Measurements from ENCODE around the gene SNX2. TPM values are rescaled to one million over a fixed set of nuclear protein-coding genes. Genes with fewer than 3 reads are reported as not detected.
"Not testable (repeated sequence)": the region's sequence is repeated elsewhere in the genome, so short reads cannot be mapped to it uniquely, and the experiment has no call there.

The SNX2 gene
- total RNA-seq, 1 donor from 2014 or later = 120 TPM

DNA sequence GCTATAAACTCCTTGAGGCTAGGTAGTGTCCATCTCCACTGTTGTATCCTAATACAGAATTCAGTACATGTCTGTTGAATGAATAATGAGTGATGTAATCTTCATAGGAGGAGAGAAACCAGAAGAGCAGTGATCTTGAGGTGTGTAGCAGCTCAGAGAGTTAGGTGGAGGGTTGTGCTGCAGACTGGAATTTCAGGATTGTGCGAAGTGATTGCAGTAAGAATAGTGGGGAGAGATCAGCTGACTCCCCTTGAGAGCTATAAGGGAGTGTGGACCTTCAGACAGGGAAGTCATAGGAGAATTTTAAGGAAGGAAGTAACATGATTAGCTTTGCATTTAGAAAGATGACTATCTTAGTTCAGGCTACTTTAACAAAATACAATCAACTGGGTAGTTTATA is 74.9 kb downstream of the SNX2 start:
- Histone ChIP-seq H3K36me3 (no peaks in the 10 kb centered on the region), H3K4me1 (peaks cover 41% of the 10 kb centered on the region), H3K27ac (peak overlapping the region; percentile 37), H3K9me3 (no peaks in the 10 kb centered on the region), H3K4me3 (no peak overlapping the region), H3K27me3 (ENCODE audit: low read depth) (no peaks in the 10 kb centered on the region)
- intact Hi-C loops (cut with DNase I) = no loop called here
- peak; percentile 57 to 70 for ATAC-seq
- DNase-seq = no peak
- TF ChIP-seq, protein P1, sequence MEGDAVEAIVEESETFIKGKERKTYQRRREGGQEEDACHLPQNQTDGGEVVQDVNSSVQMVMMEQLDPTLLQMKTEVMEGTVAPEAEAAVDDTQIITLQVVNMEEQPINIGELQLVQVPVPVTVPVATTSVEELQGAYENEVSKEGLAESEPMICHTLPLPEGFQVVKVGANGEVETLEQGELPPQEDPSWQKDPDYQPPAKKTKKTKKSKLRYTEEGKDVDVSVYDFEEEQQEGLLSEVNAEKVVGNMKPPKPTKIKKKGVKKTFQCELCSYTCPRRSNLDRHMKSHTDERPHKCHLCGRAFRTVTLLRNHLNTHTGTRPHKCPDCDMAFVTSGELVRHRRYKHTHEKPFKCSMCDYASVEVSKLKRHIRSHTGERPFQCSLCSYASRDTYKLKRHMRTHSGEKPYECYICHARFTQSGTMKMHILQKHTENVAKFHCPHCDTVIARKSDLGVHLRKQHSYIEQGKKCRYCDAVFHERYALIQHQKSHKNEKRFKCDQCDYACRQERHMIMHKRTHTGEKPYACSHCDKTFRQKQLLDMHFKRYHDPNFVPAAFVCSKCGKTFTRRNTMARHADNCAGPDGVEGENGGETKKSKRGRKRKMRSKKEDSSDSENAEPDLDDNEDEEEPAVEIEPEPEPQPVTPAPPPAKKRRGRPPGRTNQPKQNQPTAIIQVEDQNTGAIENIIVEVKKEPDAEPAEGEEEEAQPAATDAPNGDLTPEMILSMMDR (IDR thresholded peaks at IDR 0.05) = no peak

DNA sequence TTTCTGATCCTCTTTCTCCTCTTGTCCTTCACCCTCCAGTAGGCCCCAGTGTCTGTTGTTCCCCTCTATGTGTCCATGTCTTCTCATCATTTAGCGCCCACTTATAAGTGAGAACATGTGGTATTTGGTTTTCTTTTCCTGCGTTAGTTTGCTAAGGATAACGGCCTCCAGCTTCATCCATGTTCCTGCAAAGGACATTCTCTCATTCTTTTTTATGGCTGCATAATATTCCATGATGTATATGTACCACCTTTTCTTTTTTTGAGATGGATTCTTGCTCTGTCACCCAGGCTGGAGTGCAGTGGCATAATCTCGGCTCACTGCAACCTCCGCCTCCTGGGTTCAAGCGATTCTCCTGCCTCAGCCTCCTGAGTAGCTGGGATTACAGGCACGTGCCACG is 82.7 kb downstream of the SNX2 start:
- H3K27me3 ChIP-seq (ENCODE audit: low read depth); H3K36me3 ChIP-seq; H3K9me3 ChIP-seq; H3K27ac ChIP-seq; DNase-seq; H3K4me3 ChIP-seq; H3K4me1 ChIP-seq; intact Hi-C loops (cut with DNase I); ATAC-seq: not testable (repeated sequence)

- H3K36me3 ChIP-seq = no peaks in the 10 kb centered on the region
- no peak for DNase-seq
- no peak for ATAC-seq
- H3K9me3 ChIP-seq = no peaks in the 10 kb centered on the region
- intact Hi-C loops (cut with DNase I) = no loop called here
- no peaks in the 10 kb centered on the region for H3K4me1 ChIP-seq
- no peaks in the 10 kb centered on the region for H3K27me3 ChIP-seq (ENCODE audit: low read depth)
- no peak overlapping the region for H3K27ac ChIP-seq
- no peak overlapping the region for H3K4me3 ChIP-seq
- TF ChIP-seq, protein P1 (IDR thresholded peaks at IDR 0.05) = no peak
Measured at GRCh38 chr5:122858451-122858850, 83.6 kb downstream of the SNX2 start.

DNA sequence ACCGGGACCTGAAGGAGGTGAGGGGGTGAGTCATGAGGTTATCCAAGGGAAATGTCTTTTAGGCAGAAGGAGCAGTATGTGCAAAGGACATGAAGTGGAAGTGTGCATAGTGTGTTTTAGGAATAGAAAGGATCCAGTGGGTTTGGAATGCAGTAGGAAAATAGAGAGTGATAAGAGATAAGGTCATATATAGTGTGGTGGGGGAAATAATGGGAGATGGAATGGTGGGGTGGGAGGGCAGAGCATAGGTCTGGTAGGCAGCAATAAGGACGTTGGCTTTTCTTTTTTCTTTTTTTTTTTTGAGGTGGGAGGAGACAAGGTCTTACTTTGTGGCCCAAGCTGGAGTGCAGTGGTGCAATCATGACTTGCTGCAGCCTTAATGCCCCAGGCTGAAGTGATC is 88.4 kb downstream of the SNX2 start:
- intact Hi-C loops (cut with DNase I) = no loop called here
- TF ChIP-seq, protein P1 (IDR thresholded peaks at IDR 0.05) = no peak
- no peaks in the 10 kb centered on the region for H3K4me1 ChIP-seq
- ATAC-seq = no peak
- H3K27me3 ChIP-seq (ENCODE audit: low read depth) = no peaks in the 10 kb centered on the region
- DNase-seq = no peak
- no peaks in the 10 kb centered on the region for H3K9me3 ChIP-seq
- no peak overlapping the region for H3K4me3 ChIP-seq
- H3K36me3 ChIP-seq = no peaks in the 10 kb centered on the region
- H3K27ac ChIP-seq = no peak overlapping the region

DNA sequence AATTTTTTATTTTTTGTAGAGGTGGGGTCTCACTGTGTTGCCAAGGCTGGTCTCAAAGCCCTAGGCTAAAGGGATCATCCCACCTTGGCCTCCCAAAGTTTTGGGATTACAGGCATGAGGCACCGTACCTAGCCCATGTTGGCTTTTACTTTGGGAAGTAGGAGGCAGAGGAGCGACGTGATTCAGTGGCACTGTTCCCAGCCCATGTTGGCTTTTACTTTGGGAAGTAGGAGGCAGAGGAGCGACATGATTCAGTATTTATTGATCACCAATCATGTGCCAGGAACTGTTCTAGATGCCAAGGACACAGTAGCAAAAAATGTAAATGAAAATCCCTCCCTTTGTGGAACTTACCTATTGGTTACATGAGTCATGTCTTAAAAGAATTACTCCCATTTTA is 88.8 kb downstream of the SNX2 start:
- peaks cover under 1% of the 10 kb centered on the region for H3K36me3 ChIP-seq
- H3K9me3 ChIP-seq = no peaks in the 10 kb centered on the region
- no peak for DNase-seq
- H3K27ac ChIP-seq = no peak overlapping the region
- ATAC-seq = no peak
- TF ChIP-seq, protein P1 (IDR thresholded peaks at IDR 0.05) = no peak
- no peaks in the 10 kb centered on the region for H3K4me1 ChIP-seq
- intact Hi-C loops (cut with DNase I) = no loop called here
- H3K27me3 ChIP-seq (ENCODE audit: low read depth) = no peaks in the 10 kb centered on the region
- H3K4me3 ChIP-seq = no peak overlapping the region

GRCh38 chr5:122864400-122864799 is 89.5 kb downstream of the SNX2 start:
- no peaks in the 10 kb centered on the region for H3K9me3 ChIP-seq
- intact Hi-C loops (cut with DNase I) = no loop called here
- no peak overlapping the region for H3K27ac ChIP-seq
- ATAC-seq = no peak
- no peaks in the 10 kb centered on the region for H3K27me3 ChIP-seq (ENCODE audit: low read depth)
- DNase-seq = no peak
- TF ChIP-seq, protein P1 (IDR thresholded peaks at IDR 0.05) = no peak
- H3K4me1 ChIP-seq = no peaks in the 10 kb centered on the region
- H3K36me3 ChIP-seq = peaks cover 4% of the 10 kb centered on the region
- no peak overlapping the region for H3K4me3 ChIP-seq
